ENCODE results near the gene PCDH9.

DNA sequence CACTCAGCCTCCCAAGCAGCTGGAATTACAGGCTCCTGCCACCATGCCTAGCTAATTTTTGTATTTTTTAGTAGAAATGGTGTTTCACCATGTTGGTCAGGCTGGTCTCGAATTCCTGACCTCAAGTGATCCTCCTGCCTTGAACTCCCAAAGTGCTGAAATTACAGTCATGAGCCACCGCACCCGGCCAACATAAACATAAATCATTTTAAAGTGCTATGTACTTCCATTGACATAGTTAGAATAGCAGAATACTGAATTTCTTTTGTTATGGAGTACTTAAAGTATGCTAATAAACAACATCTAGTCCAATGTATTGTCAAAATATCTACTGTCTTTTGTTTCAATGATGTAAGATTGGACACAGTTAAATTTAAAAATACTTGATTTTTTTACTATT, 539.0 kb downstream of the PCDH9 start:
- TF ChIP-seq, protein P1, sequence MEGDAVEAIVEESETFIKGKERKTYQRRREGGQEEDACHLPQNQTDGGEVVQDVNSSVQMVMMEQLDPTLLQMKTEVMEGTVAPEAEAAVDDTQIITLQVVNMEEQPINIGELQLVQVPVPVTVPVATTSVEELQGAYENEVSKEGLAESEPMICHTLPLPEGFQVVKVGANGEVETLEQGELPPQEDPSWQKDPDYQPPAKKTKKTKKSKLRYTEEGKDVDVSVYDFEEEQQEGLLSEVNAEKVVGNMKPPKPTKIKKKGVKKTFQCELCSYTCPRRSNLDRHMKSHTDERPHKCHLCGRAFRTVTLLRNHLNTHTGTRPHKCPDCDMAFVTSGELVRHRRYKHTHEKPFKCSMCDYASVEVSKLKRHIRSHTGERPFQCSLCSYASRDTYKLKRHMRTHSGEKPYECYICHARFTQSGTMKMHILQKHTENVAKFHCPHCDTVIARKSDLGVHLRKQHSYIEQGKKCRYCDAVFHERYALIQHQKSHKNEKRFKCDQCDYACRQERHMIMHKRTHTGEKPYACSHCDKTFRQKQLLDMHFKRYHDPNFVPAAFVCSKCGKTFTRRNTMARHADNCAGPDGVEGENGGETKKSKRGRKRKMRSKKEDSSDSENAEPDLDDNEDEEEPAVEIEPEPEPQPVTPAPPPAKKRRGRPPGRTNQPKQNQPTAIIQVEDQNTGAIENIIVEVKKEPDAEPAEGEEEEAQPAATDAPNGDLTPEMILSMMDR (IDR thresholded peaks at IDR 0.05; ENCODE audit: low read depth, low read length): no peak
- no peak for TF ChIP-seq EZH2phosphoT487 (IDR thresholded peaks at IDR 0.05; ENCODE audit: low read depth)

Measured in OCI-LY3 (cell line).